NCI-H2196 treated with DMSO at 0.1 percent for 48 hours (cell line): ENCODE data around the gene EPG5.

Source experiments
- DNase-seq: peaks from one replicate; lab custom pipeline; 2025; ENCODE audit not compliant: unreplicated experiment; lab: John Stamatoyannopoulos, UW

EPG5 gene

GRCh38 chr18:45926085-45926484, 41.0 kb downstream of the EPG5 start:
- no peak for DNase-seq

- DNase-seq = no peak
Observed at GRCh38 chr18:45923138-45923537, 44.0 kb downstream of the EPG5 start.

- peak; percentile 27 for DNase-seq
Observed at GRCh38 chr18:45920367-45920766, 46.8 kb downstream of the EPG5 start.

GRCh38 chr18:45916302-45916701, 50.8 kb downstream of the EPG5 start:
- DNase-seq = no peak

- DNase-seq = no peak
Observed at GRCh38 chr18:45913276-45913675, 53.9 kb downstream of the EPG5 start.

- peak; percentile 13 for DNase-seq
Observed at GRCh38 chr18:45910405-45911023, 56.6 kb downstream of the EPG5 start.

- DNase-seq = no peak
Observed at GRCh38 chr18:45901654-45902210, 65.4 kb downstream of the EPG5 start.

GRCh38 chr18:45900623-45901022, 66.5 kb downstream of the EPG5 start:
- no peak for DNase-seq

GRCh38 chr18:45896991-45897390, 70.1 kb downstream of the EPG5 start:
- no peak for DNase-seq

- DNase-seq = no peak
Observed at GRCh38 chr18:45896452-45896851, 70.7 kb downstream of the EPG5 start.

GRCh38 chr18:45895339-45895738, 71.8 kb downstream of the EPG5 start:
- DNase-seq = no peak

- DNase-seq = no peak
Observed at GRCh38 chr18:45894818-45895217, 72.3 kb downstream of the EPG5 start.

- DNase-seq = no peak
Observed at GRCh38 chr18:45891806-45892205, 75.3 kb downstream of the EPG5 start.

GRCh38 chr18:45890606-45891005, 76.5 kb downstream of the EPG5 start:
- no peak for DNase-seq

GRCh38 chr18:45889419-45890064, 77.6 kb downstream of the EPG5 start:
- no peak for DNase-seq

GRCh38 chr18:45887585-45887984, 79.5 kb downstream of the EPG5 start:
- DNase-seq = no peak

- no peak for DNase-seq
Observed at GRCh38 chr18:45880876-45881558, 86.1 kb downstream of the EPG5 start.

- DNase-seq = peak; percentile 66
Observed at GRCh38 chr18:45879681-45880655, 87.2 kb downstream of the EPG5 start.

- no peak for DNase-seq
Observed at GRCh38 chr18:45877403-45877802, 89.7 kb downstream of the EPG5 start.

GRCh38 chr18:45876161-45876560, 91.0 kb downstream of the EPG5 start:
- no peak for DNase-seq
